ENCODE data around the gene RNF44.

The RNF44 gene

DNA sequence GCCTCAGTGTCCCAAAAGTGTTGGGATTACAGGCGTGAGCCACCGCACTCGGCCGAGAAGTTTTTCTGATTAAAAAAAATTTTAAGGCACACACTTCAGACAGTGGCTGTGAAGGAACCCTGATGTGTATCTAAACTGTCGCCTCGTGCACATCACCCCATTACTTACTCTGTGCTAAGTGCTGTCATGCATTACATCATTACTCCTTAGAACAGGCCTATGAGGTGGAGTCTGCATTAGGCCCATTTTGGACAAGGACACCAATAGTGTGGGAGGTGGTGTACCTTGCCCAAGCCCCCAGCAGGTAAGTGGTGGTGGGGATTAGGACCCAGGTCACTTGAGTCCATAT is 8.2 kb upstream of the RNF44 start:
- Histone ChIP-seq H3K4me3 (replicated peaks; ENCODE audit: insufficient read depth, low read length) (no peak overlapping the region), H3K27me3 (ENCODE audit: insufficient read depth, poor library complexity, severe bottlenecking) (no peaks in the 10 kb centered on the region), H3K27ac (replicated peaks) (no peak overlapping the region)
- no peak for DNase-seq (ENCODE audit: low read depth in 1 of 2, low spot score in 1 of 2)
- TF ChIP-seq, protein P1, sequence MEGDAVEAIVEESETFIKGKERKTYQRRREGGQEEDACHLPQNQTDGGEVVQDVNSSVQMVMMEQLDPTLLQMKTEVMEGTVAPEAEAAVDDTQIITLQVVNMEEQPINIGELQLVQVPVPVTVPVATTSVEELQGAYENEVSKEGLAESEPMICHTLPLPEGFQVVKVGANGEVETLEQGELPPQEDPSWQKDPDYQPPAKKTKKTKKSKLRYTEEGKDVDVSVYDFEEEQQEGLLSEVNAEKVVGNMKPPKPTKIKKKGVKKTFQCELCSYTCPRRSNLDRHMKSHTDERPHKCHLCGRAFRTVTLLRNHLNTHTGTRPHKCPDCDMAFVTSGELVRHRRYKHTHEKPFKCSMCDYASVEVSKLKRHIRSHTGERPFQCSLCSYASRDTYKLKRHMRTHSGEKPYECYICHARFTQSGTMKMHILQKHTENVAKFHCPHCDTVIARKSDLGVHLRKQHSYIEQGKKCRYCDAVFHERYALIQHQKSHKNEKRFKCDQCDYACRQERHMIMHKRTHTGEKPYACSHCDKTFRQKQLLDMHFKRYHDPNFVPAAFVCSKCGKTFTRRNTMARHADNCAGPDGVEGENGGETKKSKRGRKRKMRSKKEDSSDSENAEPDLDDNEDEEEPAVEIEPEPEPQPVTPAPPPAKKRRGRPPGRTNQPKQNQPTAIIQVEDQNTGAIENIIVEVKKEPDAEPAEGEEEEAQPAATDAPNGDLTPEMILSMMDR (IDR thresholded peaks at IDR 0.05; ENCODE audit: insufficient read depth, low read length): no peak
- TF ChIP-seq, protein P2, sequence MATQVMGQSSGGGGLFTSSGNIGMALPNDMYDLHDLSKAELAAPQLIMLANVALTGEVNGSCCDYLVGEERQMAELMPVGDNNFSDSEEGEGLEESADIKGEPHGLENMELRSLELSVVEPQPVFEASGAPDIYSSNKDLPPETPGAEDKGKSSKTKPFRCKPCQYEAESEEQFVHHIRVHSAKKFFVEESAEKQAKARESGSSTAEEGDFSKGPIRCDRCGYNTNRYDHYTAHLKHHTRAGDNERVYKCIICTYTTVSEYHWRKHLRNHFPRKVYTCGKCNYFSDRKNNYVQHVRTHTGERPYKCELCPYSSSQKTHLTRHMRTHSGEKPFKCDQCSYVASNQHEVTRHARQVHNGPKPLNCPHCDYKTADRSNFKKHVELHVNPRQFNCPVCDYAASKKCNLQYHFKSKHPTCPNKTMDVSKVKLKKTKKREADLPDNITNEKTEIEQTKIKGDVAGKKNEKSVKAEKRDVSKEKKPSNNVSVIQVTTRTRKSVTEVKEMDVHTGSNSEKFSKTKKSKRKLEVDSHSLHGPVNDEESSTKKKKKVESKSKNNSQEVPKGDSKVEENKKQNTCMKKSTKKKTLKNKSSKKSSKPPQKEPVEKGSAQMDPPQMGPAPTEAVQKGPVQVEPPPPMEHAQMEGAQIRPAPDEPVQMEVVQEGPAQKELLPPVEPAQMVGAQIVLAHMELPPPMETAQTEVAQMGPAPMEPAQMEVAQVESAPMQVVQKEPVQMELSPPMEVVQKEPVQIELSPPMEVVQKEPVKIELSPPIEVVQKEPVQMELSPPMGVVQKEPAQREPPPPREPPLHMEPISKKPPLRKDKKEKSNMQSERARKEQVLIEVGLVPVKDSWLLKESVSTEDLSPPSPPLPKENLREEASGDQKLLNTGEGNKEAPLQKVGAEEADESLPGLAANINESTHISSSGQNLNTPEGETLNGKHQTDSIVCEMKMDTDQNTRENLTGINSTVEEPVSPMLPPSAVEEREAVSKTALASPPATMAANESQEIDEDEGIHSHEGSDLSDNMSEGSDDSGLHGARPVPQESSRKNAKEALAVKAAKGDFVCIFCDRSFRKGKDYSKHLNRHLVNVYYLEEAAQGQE (IDR thresholded peaks at IDR 0.05; ENCODE audit: insufficient replicate concordance, low read depth): no peak
- TF ChIP-seq SPI1 (IDR thresholded peaks at IDR 0.05; ENCODE audit: borderline replicate concordance, low read depth): no peak
- no peak for TF ChIP-seq GABPA (IDR thresholded peaks at IDR 0.05; ENCODE audit: low read depth)
- TF ChIP-seq POLR2AphosphoS5 (IDR thresholded peaks at IDR 0.05; ENCODE audit: low read depth): no peak

DNA sequence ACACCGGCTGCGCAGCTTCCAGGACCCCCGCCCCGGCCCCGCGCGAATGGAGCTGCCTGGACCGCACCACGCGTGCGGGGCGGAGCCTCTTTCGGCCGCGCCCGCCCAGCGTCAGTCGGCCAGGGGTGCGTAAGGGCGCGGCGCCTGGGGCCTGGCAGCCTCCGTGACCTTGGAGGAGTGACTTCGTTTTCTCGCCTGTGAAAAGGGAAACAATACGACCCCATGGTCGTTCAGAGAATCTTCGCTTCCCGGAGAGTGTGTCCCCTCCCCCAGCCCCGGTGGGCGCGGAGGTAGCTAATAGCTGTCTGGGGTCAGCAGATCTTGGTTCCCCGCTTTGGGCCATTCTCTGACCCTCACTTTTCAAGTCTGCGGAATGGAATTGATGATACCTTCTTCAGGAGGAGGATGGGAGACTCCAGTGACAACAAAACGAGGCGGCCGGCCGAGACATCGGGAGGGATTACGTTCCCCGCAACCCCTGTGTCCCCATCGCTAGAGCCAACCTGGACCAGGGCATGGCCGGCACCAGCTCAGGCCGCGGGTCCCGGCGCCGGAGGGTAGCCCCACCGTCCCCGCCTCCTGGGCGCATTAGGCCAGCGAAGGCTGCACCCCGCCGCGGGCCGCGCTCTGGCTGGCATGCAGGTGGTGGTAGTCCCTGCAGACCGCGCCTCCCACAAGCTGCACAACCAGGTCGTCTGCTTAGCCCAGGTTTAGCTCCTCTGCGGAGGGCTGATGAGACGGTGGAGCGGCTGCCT is 6.4 kb upstream of the RNF44 start:
- peak overlapping the region; percentile 81 for H3K27ac ChIP-seq (replicated peaks)
- H3K4me3 ChIP-seq (replicated peaks; ENCODE audit: insufficient read depth, low read length): peak overlapping the region; percentile 60
- H3K27me3 ChIP-seq (ENCODE audit: insufficient read depth, poor library complexity, severe bottlenecking): no peaks in the 10 kb centered on the region
- DNase-seq (ENCODE audit: low read depth in 1 of 2, low spot score in 1 of 2): peak in 1 of 2 experiments; percentile 74
- TF ChIP-seq SPI1 (IDR thresholded peaks at IDR 0.05; ENCODE audit: borderline replicate concordance, low read depth) (no peak), POLR2AphosphoS5 (IDR thresholded peaks at IDR 0.05; ENCODE audit: low read depth) (peak; percentile 30; the same call in 1 of the 2 replicates)
- TF ChIP-seq, protein P2 (IDR thresholded peaks at IDR 0.05; ENCODE audit: insufficient replicate concordance, low read depth): no peak

DNA sequence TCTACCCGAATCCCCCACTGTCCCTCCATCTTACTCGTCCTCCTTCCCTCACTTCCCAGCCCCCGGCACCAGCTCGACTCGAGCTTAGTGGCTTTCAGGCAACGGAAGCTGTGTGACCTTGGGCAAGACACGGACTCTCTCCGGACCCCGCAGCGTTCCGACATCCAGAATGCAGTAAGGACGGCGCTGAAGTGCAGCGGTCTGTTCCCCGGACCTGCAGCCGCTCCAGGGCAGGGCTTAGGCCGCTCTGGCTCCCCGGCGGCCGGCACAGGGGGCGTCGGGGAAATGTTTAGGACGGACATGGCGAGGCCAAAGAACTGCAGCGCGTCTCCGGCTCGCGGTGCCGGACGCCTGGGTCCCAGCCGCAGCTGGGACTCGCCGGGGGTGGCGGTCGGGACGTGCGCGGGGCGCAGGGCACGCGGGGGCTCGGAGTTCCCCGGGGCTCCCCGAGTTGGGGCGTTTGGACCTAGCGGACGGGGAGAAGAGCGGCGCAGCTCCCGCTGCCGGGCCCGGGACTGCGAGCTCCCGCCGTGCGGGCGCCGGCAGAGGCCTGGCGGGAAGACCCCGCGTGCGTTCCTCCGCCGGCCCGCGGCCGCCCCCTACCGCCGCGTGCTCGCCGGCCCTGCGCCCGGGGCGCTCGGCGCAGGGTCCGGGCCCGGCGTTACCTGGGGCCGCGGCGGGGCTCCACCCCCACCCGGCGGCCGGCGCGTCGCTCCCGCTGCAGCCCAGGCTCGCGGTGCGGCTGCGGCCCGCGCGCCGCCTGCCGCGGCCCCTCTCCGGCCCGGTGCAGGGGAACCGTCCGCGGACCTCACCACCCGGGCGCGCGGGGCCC is 5.6 kb upstream of the RNF44 start:
- DNase-seq (ENCODE audit: low read depth in 1 of 2, low spot score in 1 of 2): no peak
- Histone ChIP-seq H3K4me3 (replicated peaks; ENCODE audit: insufficient read depth, low read length) (peak overlapping the region; percentile 60), H3K27ac (replicated peaks) (peak overlapping the region; percentile 91), H3K27me3 (ENCODE audit: insufficient read depth, poor library complexity, severe bottlenecking) (no peaks in the 10 kb centered on the region)
- TF ChIP-seq POLR2AphosphoS5 (IDR thresholded peaks at IDR 0.05; ENCODE audit: low read depth) (peak; percentile 74), SPI1 (IDR thresholded peaks at IDR 0.05; ENCODE audit: borderline replicate concordance, low read depth) (no peak)

DNA sequence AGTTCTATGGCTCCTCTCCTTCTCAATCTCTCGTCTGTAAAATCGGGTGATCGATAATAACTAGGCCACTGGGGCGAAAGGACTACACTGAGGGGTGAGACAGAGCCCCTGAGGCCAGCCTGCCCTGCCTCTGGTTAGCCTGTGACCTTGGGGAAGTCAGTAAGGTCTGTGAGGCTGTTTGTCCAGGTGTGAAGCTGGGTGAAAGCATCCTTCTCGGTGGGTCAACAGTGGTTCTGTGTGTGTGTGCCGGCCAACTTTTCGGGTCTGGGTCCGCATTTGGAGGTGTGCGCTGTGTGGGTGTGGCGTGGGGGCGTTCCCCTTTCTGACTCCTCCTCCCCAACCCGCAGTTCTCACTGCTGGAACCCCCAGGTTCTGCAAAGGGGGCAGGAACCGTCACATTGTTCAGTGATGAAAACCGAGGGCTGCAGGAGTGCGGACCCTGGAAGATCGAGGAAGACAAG is 5.0 kb upstream of the RNF44 start:
- TF ChIP-seq SPI1 (IDR thresholded peaks at IDR 0.05; ENCODE audit: borderline replicate concordance, low read depth) (peak; percentile 64; the same call in 1 of the 2 replicates), POLR2AphosphoS5 (IDR thresholded peaks at IDR 0.05; ENCODE audit: low read depth) (no peak)
- peak overlapping the region; percentile 91 for H3K27ac ChIP-seq (replicated peaks)
- no peaks in the 10 kb centered on the region for H3K27me3 ChIP-seq (ENCODE audit: insufficient read depth, poor library complexity, severe bottlenecking)
- DNase-seq (ENCODE audit: low read depth in 1 of 2, low spot score in 1 of 2): peak in 1 of 2 experiments; percentile 70
- peak overlapping the region; percentile 60 for H3K4me3 ChIP-seq (replicated peaks; ENCODE audit: insufficient read depth, low read length)
